Gastroesophageal sphincter (tissue), 4 donors: Measurements from ENCODE around the gene ITGA7. TPM values are rescaled to one million over a fixed set of nuclear protein-coding genes. Genes with fewer than 3 reads are reported as not detected.

Experiments used
- ATAC-seq: fragments of 150-250 bp; one replicate; pipeline ENCODE4 v1.9.1; 2016; ENCODE audit warnings: mild to moderate bottlenecking, moderate library complexity
- H3K27ac ChIP-seq, 4 donors: fragments of 200-600 bp; sonication (generic) in 3 of 4; 1 replicate in 3 of 4; 2 replicates in 1 of 4; pipeline ENCODE4 v1.5.1; 2016 to 2019
- H3K27me3 ChIP-seq: fragments of 200-600 bp; sonication (generic); one replicate; pipeline ENCODE4 v1.5.1; 2019
- H3K36me3 ChIP-seq, 2 donors: fragments of 200-600 bp; sonication (generic); one replicate each; pipeline ENCODE4 v1.5.1; 2019; ENCODE audit warnings: control low read depth in 1 of 2
- H3K4me1 ChIP-seq, 3 donors: fragments of 200-600 bp; sonication (generic); 1 replicate in 2 of 3; 2 replicates in 1 of 3; pipeline ENCODE4 v1.5.1; 2016 to 2019; ENCODE audit warnings: control low read depth in 2 of 3
- H3K4me3 ChIP-seq, 2 donors: fragments of 200-600 bp; sonication (generic); one replicate each; pipeline ENCODE4 v1.5.1; 2019; ENCODE audit warnings: mild to moderate bottlenecking in 1 of 2, moderate library complexity in 1 of 2
- H3K9me3 ChIP-seq, 3 donors: fragments of 200-600 bp; sonication (generic); one replicate each; pipeline ENCODE4 v1.5.1; 2017 to 2019; ENCODE audit warnings: control low read depth in 2 of 3
- CTCF ChIP-seq, 4 experiments: fragments of 200-600 bp in 2 of 4; fragments of 450-650 bp in 2 of 4; sonication (generic) in 1 of 4; IDR thresholded peaks; one replicate each; pipeline ENCODE4 v1.5.1; 2017 to 2019; ENCODE audit warnings: antibody characterized with exemption in 4 of 4, mild to moderate bottlenecking in 2 of 4, moderate library complexity in 2 of 4
- EP300 ChIP-seq: sonication (generic); formaldehyde crosslinking; IDR thresholded peaks from one replicate; pipeline ENCODE4 v1.6.1; 2017; ENCODE audit warnings: antibody characterized with exemption, mild to moderate bottlenecking
- POLR2A ChIP-seq, 2 donors: fragments of 450-650 bp; IDR thresholded peaks; one replicate each; pipeline ENCODE4 v1.6.1; 2017; ENCODE audit warnings: antibody characterized with exemption in 2 of 2, mild to moderate bottlenecking in 2 of 2, moderate library complexity in 1 of 2
- POLR2AphosphoS5 ChIP-seq: sonication (generic); formaldehyde crosslinking; IDR thresholded peaks from one replicate; pipeline ENCODE4 v1.6.1; 2017; ENCODE audit warnings: antibody characterized with exemption
- WGBS, 2 donors: methylation state at CpG; one replicate each; pipeline ENCODE4 v1.1.5; 2018; ENCODE audit warnings: low coverage in 1 of 2; 5-methylcytosine and 5-hydroxymethylcytosine counted together
- total RNA-seq, 4 donors: library from RNA; depleted of rRNA; stranded (reverse); fragments of >200 nt; gene quantifications; one replicate each; pipeline ENCODE4 v1.1.0, GENCODE V29; 2016

ITGA7 gene
- total RNA-seq, 4 donors from 2014 or later = 143 to 260 (median 182) TPM

DNA sequence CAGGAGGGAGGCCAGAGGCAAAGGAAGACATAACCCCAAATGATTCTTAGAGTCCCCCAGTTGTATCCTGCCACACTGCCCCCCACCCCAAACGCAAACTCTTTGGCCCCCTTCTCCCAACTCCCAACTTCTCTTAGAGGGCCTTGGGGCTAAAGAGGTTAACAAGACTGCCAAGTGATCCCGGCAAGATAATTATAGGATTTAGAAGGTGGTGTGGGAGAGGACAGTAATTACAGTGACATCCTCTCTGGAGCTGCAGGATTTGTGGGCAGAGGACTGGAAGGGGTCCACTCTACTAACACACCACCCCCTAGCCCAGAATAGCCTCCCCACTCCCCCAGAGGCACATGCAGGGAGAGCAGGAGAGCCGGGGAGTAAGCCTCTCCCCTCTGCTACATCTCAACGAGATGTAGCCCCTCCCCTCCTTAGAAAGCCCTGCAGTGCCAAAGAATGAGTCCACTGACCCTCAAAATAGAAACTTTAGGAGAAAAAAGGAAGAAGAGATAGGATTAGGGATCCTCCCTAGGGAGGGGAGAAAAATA lies 29.9 kb upstream of the ITGA7 start:
- no peaks in the 10 kb centered on the region for H3K27me3 ChIP-seq
- H3K4me1 ChIP-seq = peaks cover 0 to 30% (median 15%) of the 10 kb centered on the region in 3 donors
- TF ChIP-seq POLR2AphosphoS5 = no peak
- TF ChIP-seq POLR2A (IDR thresholded peaks at IDR 0.05) = no peak
- TF ChIP-seq EP300 = no peak
- TF ChIP-seq CTCF (IDR thresholded peaks at IDR 0.05) = no peak
- 0 to 6% methylated on average over 2 to 3 of the region's 4 CpGs for WGBS, 2 donors
- no peaks in the 10 kb centered on the region for H3K36me3 ChIP-seq
- no peak for ATAC-seq
- H3K4me3 ChIP-seq = peak overlapping the region in 1 of 2 donors; percentile 60
- no peaks in the 10 kb centered on the region for H3K9me3 ChIP-seq
- H3K27ac ChIP-seq = peak overlapping the region in 3 of 4 donors; percentile 73 to 79 (median 79)

DNA sequence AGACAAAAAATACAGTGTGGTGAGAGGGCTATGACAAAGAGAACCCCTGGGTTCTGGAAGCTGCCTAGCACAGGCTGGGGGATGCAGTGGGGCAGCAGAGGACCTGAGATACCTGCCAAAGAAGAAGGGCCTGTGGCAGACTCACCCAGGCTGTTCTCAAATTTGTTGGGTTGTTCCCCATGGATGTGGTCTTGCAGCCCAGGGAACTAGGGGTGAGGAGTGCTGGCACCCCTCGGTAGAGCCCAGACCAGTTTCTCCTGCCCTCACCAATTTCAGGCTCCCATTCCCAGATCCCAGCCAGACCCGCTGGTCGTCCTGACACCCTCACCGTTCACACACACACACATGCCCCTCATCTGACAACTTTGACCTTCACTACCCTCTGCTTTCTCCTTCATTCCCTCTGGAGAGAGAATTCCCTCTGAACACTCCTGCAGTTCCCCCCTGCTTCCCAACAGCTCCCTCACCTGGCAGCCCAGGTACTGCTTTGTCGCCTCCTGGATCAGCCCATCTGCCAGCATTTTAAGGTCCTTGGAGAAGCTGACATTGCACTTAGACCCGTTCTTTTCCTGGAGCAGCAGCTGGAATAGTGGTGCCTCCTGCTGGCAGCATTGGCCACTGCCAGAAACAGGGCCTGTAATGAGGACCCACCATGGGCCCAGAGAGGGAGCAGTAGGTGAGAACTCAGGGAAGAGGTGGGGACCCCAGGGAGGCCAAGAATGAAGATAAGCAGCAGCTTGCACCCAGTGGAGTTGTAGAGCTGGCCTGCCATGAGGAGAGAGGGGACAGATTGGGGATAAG lies 29.3 kb upstream of the ITGA7 start:
- Histone ChIP-seq H3K27ac (peak overlapping the region in 3 of 4 donors; percentile 73 to 79 (median 79)), H3K9me3 (no peaks in the 10 kb centered on the region), H3K36me3 (no peaks in the 10 kb centered on the region), H3K27me3 (no peaks in the 10 kb centered on the region), H3K4me1 (peaks cover 0 to 29% (median 10%) of the 10 kb centered on the region in 3 donors), H3K4me3 (no peak overlapping the region)
- 0 to 20% methylated on average over 1 to 5 of the region's 6 CpGs for WGBS, 2 donors
- no peak for ATAC-seq
- TF ChIP-seq EP300 = no peak
- TF ChIP-seq POLR2AphosphoS5 = peak; percentile 22
- TF ChIP-seq CTCF (IDR thresholded peaks at IDR 0.05) = peak in 3 of 4 experiments; percentile 75 to 83 (median 78)
- TF ChIP-seq POLR2A (IDR thresholded peaks at IDR 0.05) = no peak

- no peak overlapping the region for H3K27ac ChIP-seq
- H3K36me3 ChIP-seq = no peaks in the 10 kb centered on the region
- H3K27me3 ChIP-seq = no peaks in the 10 kb centered on the region
- H3K4me1 ChIP-seq = peaks cover 0 to 36% (median 10%) of the 10 kb centered on the region in 3 donors
- no peaks in the 10 kb centered on the region for H3K9me3 ChIP-seq
- TF ChIP-seq CTCF (IDR thresholded peaks at IDR 0.05) (no peak), POLR2A (IDR thresholded peaks at IDR 0.05) (no peak), EP300 (no peak), POLR2AphosphoS5 (no peak)
- no peak overlapping the region for H3K4me3 ChIP-seq
- no peak for ATAC-seq
- 65% methylated on average over 2 of the region's 3 CpGs; no CpG with 5 or more reads in 1 of the 2 donors for WGBS, 2 donors
Measured at GRCh38 chr12:55736076-55736475, 28.4 kb upstream of the ITGA7 start.

- no peak overlapping the region for H3K4me3 ChIP-seq
- no peak overlapping the region for H3K27ac ChIP-seq
- H3K36me3 ChIP-seq = no peaks in the 10 kb centered on the region
- ATAC-seq = no peak
- no peaks in the 10 kb centered on the region for H3K9me3 ChIP-seq
- peaks cover 0 to 51% (median 16%) of the 10 kb centered on the region in 3 donors for H3K4me1 ChIP-seq
- no peak for TF ChIP-seq CTCF (IDR thresholded peaks at IDR 0.05)
- TF ChIP-seq EP300 = no peak
- no peak for TF ChIP-seq POLR2AphosphoS5
- TF ChIP-seq POLR2A (IDR thresholded peaks at IDR 0.05) = no peak
- no peaks in the 10 kb centered on the region for H3K27me3 ChIP-seq
- no CpG with 5 or more reads among the region's 3 CpGs for WGBS, 2 donors
Measured at GRCh38 chr12:55734595-55734994, 26.9 kb upstream of the ITGA7 start.

- ATAC-seq = no peak
- Histone ChIP-seq H3K27me3 (no peaks in the 10 kb centered on the region), H3K9me3 (no peaks in the 10 kb centered on the region), H3K27ac (no peak overlapping the region), H3K4me1 (peaks cover 0 to 53% (median 16%) of the 10 kb centered on the region in 3 donors), H3K36me3 (no peaks in the 10 kb centered on the region), H3K4me3 (no peak overlapping the region)
- 81 to 100% methylated on average over 1 to 2 of the region's 2 CpGs for WGBS, 2 donors
- no peak for TF ChIP-seq CTCF (IDR thresholded peaks at IDR 0.05)
- TF ChIP-seq EP300 = no peak
- no peak for TF ChIP-seq POLR2AphosphoS5
- TF ChIP-seq POLR2A (IDR thresholded peaks at IDR 0.05) = no peak
Measured at GRCh38 chr12:55733858-55734257, 26.2 kb upstream of the ITGA7 start.
